NCI-H446 treated with DMSO at 0.1 percent for 48 hours (cell line): Measurements from ENCODE around the gene GRM8.
"Not testable (repeated sequence)": the region's sequence is repeated elsewhere in the genome, so short reads cannot be mapped to it uniquely, and the experiment has no call there.

Experiments
- DNase-seq: peaks from one replicate; lab custom pipeline; 2025; lab: John Stamatoyannopoulos, UW

The GRM8 gene

GRCh38 chr7:127029823-127030222 lies 222.9 kb downstream of the GRM8 start:
- no peak for DNase-seq

DNA sequence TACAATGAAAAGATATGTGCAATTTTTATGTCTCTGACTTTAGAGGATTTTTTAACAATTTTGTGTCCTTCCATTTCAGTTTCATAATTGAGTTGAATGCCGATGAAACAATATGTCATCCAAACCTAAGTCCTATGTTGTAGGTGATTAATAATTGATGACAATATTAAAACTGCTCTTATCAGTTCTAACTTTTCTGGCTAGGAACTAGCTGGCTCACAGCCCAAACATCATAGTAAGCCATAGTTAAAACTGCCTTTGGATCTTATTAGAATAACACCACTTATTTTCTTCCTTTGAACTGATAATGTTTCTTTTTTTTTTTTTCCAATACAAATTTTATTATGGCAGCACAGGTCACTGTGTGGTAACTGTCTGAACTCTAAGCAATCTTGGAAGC lies 230.9 kb downstream of the GRM8 start:
- DNase-seq, result no peak

- DNase-seq, result no peak
These were observed 231.6 kb downstream of the GRM8 start for GRCh38 chr7:127021019-127021738.

GRCh38 chr7:127018889-127019288 lies 233.9 kb downstream of the GRM8 start:
- DNase-seq, result no peak

GRCh38 chr7:127017196-127017595 lies 235.5 kb downstream of the GRM8 start:
- no peak for DNase-seq

DNA sequence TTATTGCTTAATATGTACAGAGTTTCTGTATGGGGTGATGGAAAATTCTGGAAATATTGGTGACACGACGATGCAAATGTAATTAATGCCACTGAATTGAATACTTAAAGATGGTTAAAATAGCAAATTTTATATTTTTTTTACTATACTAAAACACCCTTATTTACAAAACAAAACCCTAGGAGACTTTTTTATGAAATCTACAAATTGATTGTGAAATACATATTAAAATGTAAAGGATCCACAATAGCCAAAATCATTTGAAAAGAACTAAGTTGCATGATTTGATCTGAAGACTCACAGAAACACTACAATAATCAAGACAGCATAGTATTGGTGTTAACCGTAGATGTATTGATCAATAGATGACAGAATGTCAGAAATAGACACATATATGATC lies 252.0 kb downstream of the GRM8 start:
- DNase-seq, result no peak

GRCh38 chr7:126996659-126997058 lies 256.1 kb downstream of the GRM8 start:
- no peak for DNase-seq

DNA sequence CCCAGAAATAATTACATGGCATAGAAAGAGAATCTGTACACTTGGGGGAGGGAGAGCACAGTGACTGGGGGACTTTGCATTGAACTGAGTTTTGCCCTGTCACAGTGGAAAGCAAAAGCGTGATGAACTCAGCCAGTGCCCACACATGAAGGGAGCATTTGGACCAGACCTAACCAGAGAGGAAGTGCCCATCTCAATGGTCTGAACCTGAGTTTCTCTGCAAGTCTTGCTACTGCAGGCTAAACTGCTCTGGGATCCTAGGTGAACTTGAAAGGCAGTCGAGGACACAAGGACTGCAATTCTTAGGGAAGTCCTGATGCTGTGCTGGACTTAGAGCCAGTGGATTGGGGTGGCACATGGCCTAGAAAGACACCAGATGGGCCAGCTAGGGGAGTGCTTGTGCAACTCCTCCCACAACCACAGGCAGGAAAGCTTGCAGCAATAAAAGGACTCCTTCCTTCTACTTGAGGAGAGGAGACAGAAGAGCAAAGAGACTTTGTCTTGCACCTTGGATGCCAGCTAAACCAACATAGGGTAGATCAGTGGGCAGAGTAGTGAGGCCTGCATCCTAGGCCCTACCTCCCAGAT lies 259.0 kb downstream of the GRM8 start:
- no peak for DNase-seq

DNA sequence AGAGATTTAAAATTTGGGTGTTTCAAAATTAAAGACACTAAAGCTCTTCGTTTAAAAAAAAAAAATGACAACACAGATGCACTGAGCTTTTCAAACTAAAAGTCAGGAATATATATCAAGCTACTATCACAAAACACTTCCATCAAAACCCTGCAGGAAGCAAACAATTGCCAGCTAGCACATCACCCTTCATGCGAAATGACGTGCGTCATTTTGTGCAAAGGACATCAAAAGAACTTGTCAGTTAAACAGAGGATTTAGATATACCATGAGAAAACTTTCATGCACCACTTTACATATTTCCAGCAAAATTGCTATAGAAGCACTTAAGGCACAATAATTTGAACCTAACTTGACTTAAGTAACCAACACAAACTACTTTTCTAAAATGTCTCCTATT lies 264.7 kb downstream of the GRM8 start:
- DNase-seq, result no peak

DNA sequence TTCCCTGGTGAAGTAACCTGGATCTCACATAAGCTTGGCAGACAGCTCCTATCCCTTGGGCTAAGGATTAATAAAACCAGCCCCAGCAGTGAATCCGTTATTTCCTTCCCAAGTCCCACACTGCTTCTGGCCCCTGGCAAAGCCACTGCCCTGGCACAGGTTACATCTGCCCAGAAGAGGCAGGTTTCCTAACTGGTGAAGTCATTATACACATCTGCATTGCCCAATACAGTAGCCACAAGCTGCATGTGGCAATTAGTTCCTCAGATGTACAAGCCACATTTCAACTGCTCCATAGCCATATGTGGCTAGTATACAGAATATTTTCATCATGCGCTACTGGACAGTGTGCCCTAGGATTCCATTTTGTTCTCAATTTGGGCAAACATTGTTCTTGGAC lies 273.0 kb downstream of the GRM8 start:
- no peak for DNase-seq

DNA sequence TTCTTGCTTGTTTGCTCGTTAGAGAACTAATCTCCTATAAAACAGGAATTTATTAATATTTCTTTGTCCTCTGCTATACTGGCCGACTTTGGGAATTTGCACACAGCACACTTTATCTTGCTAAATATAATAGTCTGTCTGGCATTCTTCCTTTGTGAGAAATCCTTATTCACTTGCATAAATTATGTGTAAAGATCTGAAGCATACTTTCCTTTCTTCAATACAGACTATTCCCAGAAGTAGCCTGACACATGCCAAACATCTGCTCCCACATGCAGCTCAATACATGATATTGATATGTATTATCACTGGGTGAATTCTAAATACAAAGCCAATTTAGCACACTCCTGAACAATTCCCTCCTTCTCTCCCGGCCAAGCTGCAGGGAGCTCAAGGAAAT lies 273.9 kb downstream of the GRM8 start:
- no peak for DNase-seq

- no peak for DNase-seq
These were observed 279.7 kb downstream of the GRM8 start for GRCh38 chr7:126973066-126973465.

DNA sequence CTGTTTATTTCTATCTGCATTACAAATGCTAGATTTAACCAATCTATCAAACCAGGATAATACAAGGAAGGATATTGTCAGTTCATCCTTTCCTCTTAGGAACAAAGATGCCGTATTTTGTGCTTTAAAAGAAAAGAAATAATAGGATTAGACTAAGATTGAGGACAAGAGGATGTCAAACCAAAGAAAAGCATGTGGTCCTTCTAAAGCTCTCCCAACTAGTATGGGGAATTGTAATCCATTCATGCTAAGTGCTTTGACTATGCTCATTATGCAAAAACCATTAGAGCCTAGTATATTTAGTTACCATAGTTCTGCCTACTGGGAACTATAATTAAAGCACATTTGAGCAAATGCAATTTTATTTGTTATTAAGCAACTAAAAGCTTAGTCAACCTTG lies 280.2 kb downstream of the GRM8 start:
- no peak for DNase-seq

GRCh38 chr7:126959649-126960048 lies 293.1 kb downstream of the GRM8 start:
- no peak for DNase-seq

DNA sequence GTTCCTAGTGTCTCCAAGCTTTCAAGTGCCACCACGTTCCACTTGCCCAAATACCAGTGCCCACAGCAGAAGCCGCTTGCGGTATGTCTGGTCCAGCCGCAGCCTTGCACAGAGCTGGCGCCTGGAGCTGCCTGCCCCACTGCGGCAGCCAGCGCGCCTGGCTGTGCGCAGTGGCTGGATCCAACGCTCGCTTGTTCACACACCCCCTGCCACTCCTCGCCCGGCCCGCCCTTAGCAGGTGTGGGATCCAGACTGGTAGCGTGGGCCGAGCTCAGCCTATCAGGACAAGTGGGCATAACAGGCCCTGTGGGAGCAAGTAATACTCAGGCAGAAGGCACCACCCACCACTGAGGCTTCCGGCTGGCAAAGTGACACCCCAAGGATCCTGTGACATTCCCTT lies 294.4 kb downstream of the GRM8 start:
- no peak for DNase-seq

DNA sequence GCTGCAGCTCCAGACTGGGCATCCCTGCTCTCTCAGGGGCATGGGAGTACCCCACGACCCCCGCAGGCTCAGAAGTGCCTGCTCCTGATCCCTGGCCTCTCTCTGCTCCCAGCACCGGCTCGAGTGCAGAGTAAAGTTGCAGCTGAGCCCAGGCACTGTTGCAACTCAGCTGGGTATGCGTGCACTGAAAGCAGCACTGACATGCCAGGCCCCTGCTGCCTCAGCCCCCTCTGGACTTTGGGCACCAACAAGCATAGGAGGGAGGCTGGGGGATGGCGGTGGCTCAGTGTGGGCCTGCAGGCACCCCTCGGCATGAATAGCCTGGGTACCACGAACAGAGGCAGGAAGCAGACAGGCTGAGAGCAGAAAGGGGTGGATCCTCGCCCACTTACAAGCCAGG lies 295.3 kb downstream of the GRM8 start:
- no peak for DNase-seq

GRCh38 chr7:126953461-126953860 lies 299.3 kb downstream of the GRM8 start:
- DNase-seq, result no peak

DNA sequence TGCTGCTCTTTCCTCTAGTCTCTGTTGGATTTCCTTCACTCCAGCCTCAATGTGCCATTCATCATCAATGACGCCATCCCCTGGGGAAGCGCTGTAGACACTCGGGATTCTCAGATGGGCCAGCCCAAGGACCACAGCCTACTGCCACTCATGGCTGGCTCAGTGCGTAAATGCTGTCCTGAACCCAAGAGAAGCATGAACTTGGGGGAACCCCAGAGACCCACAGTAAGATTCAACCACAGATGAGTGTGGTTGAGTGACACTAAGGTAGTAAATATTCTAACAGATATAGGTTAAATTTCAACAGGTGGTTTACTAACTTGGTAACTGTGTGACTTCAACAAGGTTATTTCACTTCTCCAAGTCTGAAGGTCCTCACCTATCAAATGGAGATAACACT lies 304.1 kb downstream of the GRM8 start:
- no peak for DNase-seq

DNA sequence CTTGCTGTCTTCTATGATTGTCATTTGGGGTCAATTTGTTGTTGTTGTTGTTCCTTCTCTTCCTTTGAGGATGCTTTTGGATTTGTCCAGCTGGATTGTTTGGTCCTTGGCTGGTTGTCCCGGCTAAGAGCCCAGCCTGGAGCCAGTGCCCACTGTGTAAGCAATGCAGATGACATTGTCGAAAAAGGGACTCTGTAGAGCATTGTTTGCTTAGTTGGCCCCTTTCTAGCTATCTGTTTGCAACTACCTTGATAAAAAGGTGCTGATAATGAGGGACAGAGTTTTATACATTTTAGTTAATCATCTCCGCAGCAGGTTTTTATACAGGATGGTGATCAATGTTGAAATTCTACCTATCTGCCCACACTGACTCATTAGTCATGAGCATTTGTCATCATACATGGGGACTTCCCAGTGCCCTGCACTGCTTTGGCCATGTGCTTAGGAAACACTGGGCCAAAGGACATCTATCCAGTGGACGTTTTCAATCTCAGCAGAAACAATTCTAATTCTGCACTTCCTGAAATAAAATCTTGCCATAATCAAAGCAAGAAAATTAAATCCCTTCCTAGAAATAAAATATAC lies 311.9 kb downstream of the GRM8 start:
- DNase-seq, result no peak

- DNase-seq, result no peak
These were observed 315.6 kb downstream of the GRM8 start for GRCh38 chr7:126937171-126937570.

GRCh38 chr7:126931581-126931980 lies 321.2 kb downstream of the GRM8 start:
- no peak for DNase-seq

DNA sequence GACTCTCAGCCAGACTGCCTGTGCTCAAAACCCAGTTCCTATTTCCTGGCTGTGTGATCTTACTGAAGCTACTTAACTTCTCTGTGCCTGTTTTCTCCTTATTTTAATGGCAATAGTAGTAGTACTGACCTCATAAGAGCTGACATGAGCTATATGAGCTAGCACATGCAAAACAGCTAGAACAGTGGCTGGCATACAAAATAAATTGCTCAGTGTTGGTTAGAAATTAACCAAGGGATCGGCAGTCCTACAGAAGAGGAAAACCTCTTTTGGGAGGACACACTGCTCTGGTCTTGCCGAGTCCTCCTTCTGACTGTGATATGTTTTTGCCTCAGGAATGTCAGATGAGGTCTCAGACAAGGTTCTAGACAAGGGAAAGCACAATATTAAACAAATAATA lies 322.6 kb downstream of the GRM8 start:
- no peak for DNase-seq

- DNase-seq, result no peak
These were observed 328.3 kb downstream of the GRM8 start for GRCh38 chr7:126924477-126924876.

GRCh38 chr7:126911627-126912026 lies 341.1 kb downstream of the GRM8 start:
- not testable (repeated sequence) for DNase-seq
